HG03045 (cell line): ENCODE results near the gene SCYL1.

Experiments
- ATAC-seq: cut with Tn5 transposase; IDR thresholded peaks from one replicate; pipeline ENCODE4 v1.9.1; 2021; ENCODE audit warnings: mild to moderate bottlenecking, moderate library complexity; ENCODE audit not compliant: unreplicated experiment

SCYL1 gene

GRCh38 chr11:65578667-65579066 is 53.8 kb downstream of the SCYL1 start:
- ATAC-seq, result no peak

- ATAC-seq, result no peak
These were observed 54.4 kb downstream of the SCYL1 start for GRCh38 chr11:65579291-65579690.

GRCh38 chr11:65580031-65580692 is 55.3 kb downstream of the SCYL1 start:
- ATAC-seq, result no peak

GRCh38 chr11:65580756-65581155 is 55.9 kb downstream of the SCYL1 start:
- no peak for ATAC-seq

- ATAC-seq, result no peak
These were observed 57.0 kb downstream of the SCYL1 start for GRCh38 chr11:65581928-65582327.

- no peak for ATAC-seq
These were observed 58.7 kb downstream of the SCYL1 start for GRCh38 chr11:65583589-65583988.

- ATAC-seq, result no peak
These were observed 59.2 kb downstream of the SCYL1 start for GRCh38 chr11:65584106-65584505.

- no peak for ATAC-seq
These were observed 59.9 kb downstream of the SCYL1 start for GRCh38 chr11:65584723-65585171.

GRCh38 chr11:65585396-65586246 is 60.7 kb downstream of the SCYL1 start:
- no peak for ATAC-seq

GRCh38 chr11:65586247-65586630 is 61.4 kb downstream of the SCYL1 start:
- no peak for ATAC-seq

- no peak for ATAC-seq
These were observed 61.8 kb downstream of the SCYL1 start for GRCh38 chr11:65586676-65587075.
